ENCODE data around the gene NTN1. TPM values are rescaled to one million over a fixed set of nuclear protein-coding genes. Genes with fewer than 3 reads are reported as not detected.
A peak's percentile ranks its signal among the peaks of the same experiment; 100 is the strongest.

NTN1 gene
- total and polyA plus RNA-seq, 11 donors: 9.3 to 25.8 (median 17.3) TPM

- DNase-seq (peak in 1 of 5 donors; percentile 33), ATAC-seq (peak in 1 of 4 donors; percentile 14)
- 86 to 92% (median 89%) methylated on average over 8 of the region's 8 CpGs for WGBS, 4 donors
- H3K4me3 ChIP-seq: no peak overlapping the region
- no peaks in the 10 kb centered on the region for H3K36me3 ChIP-seq
- H3K27ac ChIP-seq: peak overlapping the region in 3 of 12 donors; percentile 6 to 66 (median 27)
- peaks cover 0 to 18% (median 10%) of the 10 kb centered on the region in 12 donors for H3K9me3 ChIP-seq
- TF ChIP-seq, protein P1, sequence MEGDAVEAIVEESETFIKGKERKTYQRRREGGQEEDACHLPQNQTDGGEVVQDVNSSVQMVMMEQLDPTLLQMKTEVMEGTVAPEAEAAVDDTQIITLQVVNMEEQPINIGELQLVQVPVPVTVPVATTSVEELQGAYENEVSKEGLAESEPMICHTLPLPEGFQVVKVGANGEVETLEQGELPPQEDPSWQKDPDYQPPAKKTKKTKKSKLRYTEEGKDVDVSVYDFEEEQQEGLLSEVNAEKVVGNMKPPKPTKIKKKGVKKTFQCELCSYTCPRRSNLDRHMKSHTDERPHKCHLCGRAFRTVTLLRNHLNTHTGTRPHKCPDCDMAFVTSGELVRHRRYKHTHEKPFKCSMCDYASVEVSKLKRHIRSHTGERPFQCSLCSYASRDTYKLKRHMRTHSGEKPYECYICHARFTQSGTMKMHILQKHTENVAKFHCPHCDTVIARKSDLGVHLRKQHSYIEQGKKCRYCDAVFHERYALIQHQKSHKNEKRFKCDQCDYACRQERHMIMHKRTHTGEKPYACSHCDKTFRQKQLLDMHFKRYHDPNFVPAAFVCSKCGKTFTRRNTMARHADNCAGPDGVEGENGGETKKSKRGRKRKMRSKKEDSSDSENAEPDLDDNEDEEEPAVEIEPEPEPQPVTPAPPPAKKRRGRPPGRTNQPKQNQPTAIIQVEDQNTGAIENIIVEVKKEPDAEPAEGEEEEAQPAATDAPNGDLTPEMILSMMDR (IDR thresholded peaks at IDR 0.05): no peak
- no peak for TF ChIP-seq POLR2A (IDR thresholded peaks at IDR 0.05)
- H3K27me3 ChIP-seq: no peaks in the 10 kb centered on the region
- H3K4me1 ChIP-seq: peaks cover 0 to 11% (median 2%) of the 10 kb centered on the region in 12 donors
- intact Hi-C loops (cut with DNase I): no loop called here
Measured at GRCh38 chr17:9218064-9218635, 196.8 kb downstream of the NTN1 start.

DNA sequence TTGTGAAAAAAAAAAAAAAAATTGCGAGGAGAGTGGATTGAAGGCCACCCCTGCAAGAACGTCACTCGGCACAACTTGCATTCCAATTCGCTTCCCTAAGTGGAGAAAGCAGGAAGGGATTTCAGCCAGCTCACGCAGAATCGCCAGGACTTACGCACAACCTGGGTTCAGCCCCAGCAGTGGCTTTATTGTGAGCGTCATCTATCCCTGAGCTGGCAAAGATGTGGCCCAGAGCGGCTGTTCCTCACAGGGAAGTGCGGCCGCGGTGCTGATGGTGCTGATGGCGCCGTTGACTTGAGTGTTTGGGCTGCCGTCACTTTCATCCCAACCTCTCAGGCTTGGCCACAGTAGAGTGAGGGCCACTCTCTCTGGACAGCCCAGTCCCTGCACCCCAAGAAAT, 197.6 kb downstream of the NTN1 start:
- peaks cover 0 to 11% (median 2%) of the 10 kb centered on the region in 12 donors for H3K4me1 ChIP-seq
- ATAC-seq (no peak), DNase-seq (peak in 1 of 5 donors; percentile 21)
- peaks cover 0 to 18% (median 10%) of the 10 kb centered on the region in 12 donors for H3K9me3 ChIP-seq
- 92 to 95% (median 93%) methylated on average over 15 of the region's 15 CpGs for WGBS, 4 donors
- TF ChIP-seq, protein P1 (IDR thresholded peaks at IDR 0.05): no peak
- no peak for TF ChIP-seq POLR2A (IDR thresholded peaks at IDR 0.05)
- no peak overlapping the region for H3K27ac ChIP-seq
- no peaks in the 10 kb centered on the region for H3K36me3 ChIP-seq
- intact Hi-C loops (cut with DNase I): no loop called here
- H3K27me3 ChIP-seq: no peaks in the 10 kb centered on the region
- H3K4me3 ChIP-seq: no peak overlapping the region

GRCh38 chr17:9219631-9220397, 198.5 kb downstream of the NTN1 start:
- peaks cover 0 to 17% (median 10%) of the 10 kb centered on the region in 12 donors for H3K9me3 ChIP-seq
- peak in 1 of 5 donors; percentile 10 for DNase-seq
- intact Hi-C loops (cut with DNase I): no loop called here
- TF ChIP-seq POLR2A (IDR thresholded peaks at IDR 0.05): no peak
- TF ChIP-seq, protein P1 (IDR thresholded peaks at IDR 0.05): no peak
- H3K27me3 ChIP-seq: no peaks in the 10 kb centered on the region
- peaks cover 0 to 11% (median 2%) of the 10 kb centered on the region in 12 donors for H3K4me1 ChIP-seq
- H3K4me3 ChIP-seq: no peak overlapping the region
- ATAC-seq: no peak
- no peaks in the 10 kb centered on the region for H3K36me3 ChIP-seq
- 93 to 96% (median 95%) methylated on average over 13 of the region's 13 CpGs for WGBS, 4 donors
- H3K27ac ChIP-seq: no peak overlapping the region

- TF ChIP-seq, protein P1 (IDR thresholded peaks at IDR 0.05): no peak
- TF ChIP-seq POLR2A (IDR thresholded peaks at IDR 0.05): no peak
- H3K27ac ChIP-seq: no peak overlapping the region
- H3K4me3 ChIP-seq: no peak overlapping the region
- no peak for ATAC-seq
- H3K27me3 ChIP-seq: no peaks in the 10 kb centered on the region
- intact Hi-C loops (cut with DNase I): no loop called here
- peaks cover 0 to 12% (median 6%) of the 10 kb centered on the region in 12 donors for H3K9me3 ChIP-seq
- peaks cover 0 to 11% (median 2%) of the 10 kb centered on the region in 12 donors for H3K4me1 ChIP-seq
- DNase-seq: peak in 1 of 5 donors; percentile 15
- no peaks in the 10 kb centered on the region for H3K36me3 ChIP-seq
- WGBS, 4 donors: 85 to 92% (median 87%) methylated on average over 12 to 23 of the region's 23 CpGs
Measured at GRCh38 chr17:9220398-9221146, 199.3 kb downstream of the NTN1 start.

All from heart left ventricle (tissue), 16 donors.